ENCODE results near the gene FAM168B.
"Not testable (repeated sequence)": the region's sequence is repeated elsewhere in the genome, so short reads cannot be mapped to it uniquely, and the experiment has no call there.

Gene FAM168B

DNA sequence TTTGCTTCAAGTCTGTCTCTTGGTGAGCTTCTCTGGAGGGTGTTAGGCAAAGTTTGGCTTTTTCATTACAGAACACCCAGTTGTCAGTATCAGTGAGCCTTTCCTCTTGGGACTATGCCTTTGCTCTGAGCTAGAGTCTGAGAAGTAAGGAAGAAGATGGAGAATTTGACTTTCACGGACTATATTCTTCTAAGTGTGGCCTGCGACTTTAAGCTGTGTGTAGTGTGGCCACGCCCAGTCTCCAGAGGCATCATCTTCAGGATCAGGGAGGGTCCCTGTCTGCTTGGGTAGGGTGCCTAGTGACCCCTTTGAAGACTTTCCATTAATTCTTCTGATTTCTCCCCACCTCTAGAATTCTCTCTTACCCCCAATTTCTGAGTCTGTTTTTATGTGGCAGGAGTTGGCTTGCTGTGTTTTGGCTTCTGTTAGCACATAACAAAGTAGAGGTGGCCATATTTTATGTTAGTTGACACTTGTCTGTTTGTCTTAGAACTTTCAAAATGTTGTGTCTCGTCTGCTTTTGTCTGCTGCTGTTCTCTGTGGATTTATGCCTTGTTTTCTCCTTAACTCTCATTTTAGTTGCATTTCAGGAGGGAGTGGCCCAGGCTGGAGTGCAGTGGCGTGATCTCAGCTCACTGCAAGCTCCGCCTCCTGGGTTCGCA lies 20.4 kb upstream of the FAM168B start:
- DNase-seq (ENCODE audit: insufficient read length, low spot score): no peak
- no peak for FAIRE-seq
- TF ChIP-seq POLR2A (IDR thresholded peaks at IDR 0.05; ENCODE audit: low read depth, low read length): no peak

- DNase-seq (ENCODE audit: insufficient read length, low spot score) (no peak), FAIRE-seq (no peak)
- TF ChIP-seq POLR2A (IDR thresholded peaks at IDR 0.05; ENCODE audit: low read depth, low read length): no peak
Observed at GRCh38 chr2:131112529-131112928, 19.3 kb upstream of the FAM168B start.

DNA sequence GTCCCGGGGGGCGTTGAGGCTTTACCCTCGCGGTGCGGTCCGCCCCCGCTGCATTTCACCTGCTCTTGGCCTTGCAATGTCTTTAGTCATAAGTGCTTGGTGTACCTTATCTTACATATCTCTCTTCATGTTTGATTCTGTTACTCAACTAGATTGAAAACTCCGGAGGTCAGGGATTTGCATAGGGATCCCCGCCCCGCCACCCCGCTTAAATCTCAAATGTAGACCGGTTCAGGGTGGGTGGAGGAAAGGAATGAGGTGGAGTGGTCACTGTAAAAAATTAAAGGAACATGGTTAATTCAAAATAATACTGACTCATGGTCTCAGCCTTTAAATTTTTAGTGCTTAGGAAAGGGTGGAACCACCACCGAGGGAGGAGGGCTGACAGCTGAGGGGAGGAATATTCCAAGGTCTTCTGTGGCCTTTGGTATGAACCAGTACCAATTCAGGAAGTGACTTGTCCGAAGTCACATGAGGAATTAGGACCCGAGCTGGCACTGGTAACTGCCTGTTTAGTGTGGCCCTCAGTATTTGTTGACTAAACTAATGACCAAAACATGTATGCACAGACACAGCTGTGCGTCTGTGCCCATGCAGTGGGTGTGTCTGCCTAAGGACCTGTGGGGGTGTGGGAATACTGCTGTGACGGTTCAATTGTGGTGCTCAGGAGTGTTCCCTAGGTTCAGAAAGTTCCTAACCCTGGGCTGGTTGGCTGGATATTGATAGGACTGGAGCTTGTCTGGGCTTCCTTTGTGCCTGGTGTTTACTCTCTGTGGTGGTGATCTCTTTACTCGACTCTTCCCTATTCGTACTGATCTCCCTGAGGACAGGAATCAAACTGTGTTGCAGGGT lies 12.9 kb upstream of the FAM168B start:
- FAIRE-seq: peak; percentile 53
- TF ChIP-seq POLR2A (IDR thresholded peaks at IDR 0.05; ENCODE audit: low read depth, low read length): no peak; the same call in 1 of the 2 replicates
- no peak for DNase-seq (ENCODE audit: insufficient read length, low spot score)

GRCh38 chr2:131105156-131105949 lies 12.1 kb upstream of the FAM168B start, which contains the start of gene PLEKHB2:
Gene PLEKHB2 (plus strand): TSS chr2:131105336. CDS start chr2:131120942, 15,606 bp downstream.
- DNase-seq (ENCODE audit: insufficient read length, low spot score) (peak; percentile 89), FAIRE-seq (no peak)
- TF ChIP-seq POLR2A (IDR thresholded peaks at IDR 0.05; ENCODE audit: low read depth, low read length): peak; percentile 98

- TF ChIP-seq POLR2A (IDR thresholded peaks at IDR 0.05; ENCODE audit: low read depth, low read length): no peak
- peak; percentile 58 for DNase-seq (ENCODE audit: insufficient read length, low spot score)
- peak; percentile 64 for FAIRE-seq
Observed at GRCh38 chr2:131104487-131105155, 11.4 kb upstream of the FAM168B start.

DNA sequence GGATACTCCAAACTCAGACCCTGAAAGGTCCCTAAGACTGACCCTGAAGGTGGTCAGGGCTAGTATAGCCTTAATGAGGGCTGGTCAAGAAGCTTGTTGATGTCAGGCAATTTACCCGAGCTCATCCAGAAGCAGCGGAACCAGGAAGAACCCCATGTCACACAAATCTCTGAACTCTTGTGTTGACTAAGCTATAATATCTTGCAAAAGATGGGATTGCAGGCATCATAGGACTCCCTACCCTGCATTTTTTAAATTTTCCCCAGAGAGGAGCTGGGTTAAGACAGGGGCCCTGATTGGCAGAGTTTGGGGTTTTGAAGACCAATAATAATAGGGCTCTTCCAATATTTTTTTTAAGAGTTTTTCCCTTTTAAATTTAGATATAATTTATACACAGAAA lies 9.9 kb upstream of the FAM168B start:
- FAIRE-seq: no peak
- no peak for DNase-seq (ENCODE audit: insufficient read length, low spot score)
- no peak for TF ChIP-seq POLR2A (IDR thresholded peaks at IDR 0.05; ENCODE audit: low read depth, low read length)

GRCh38 chr2:131094463-131095281 lies 1.4 kb upstream of the FAM168B start:
- DNase-seq (ENCODE audit: insufficient read length, low spot score): no peak
- no peak for FAIRE-seq
- TF ChIP-seq POLR2A (IDR thresholded peaks at IDR 0.05; ENCODE audit: low read depth, low read length): no peak

GRCh38 chr2:131093696-131094462 lies 619 bp upstream of the FAM168B start:
- no peak for DNase-seq (ENCODE audit: insufficient read length, low spot score)
- FAIRE-seq: no peak
- TF ChIP-seq POLR2A (IDR thresholded peaks at IDR 0.05; ENCODE audit: low read depth, low read length): no peak

GRCh38 chr2:131092458-131093005 lies 728 bp downstream of the FAM168B start:
- FAIRE-seq: no peak
- no peak for DNase-seq (ENCODE audit: insufficient read length, low spot score)
- no peak for TF ChIP-seq POLR2A (IDR thresholded peaks at IDR 0.05; ENCODE audit: low read depth, low read length)

DNA sequence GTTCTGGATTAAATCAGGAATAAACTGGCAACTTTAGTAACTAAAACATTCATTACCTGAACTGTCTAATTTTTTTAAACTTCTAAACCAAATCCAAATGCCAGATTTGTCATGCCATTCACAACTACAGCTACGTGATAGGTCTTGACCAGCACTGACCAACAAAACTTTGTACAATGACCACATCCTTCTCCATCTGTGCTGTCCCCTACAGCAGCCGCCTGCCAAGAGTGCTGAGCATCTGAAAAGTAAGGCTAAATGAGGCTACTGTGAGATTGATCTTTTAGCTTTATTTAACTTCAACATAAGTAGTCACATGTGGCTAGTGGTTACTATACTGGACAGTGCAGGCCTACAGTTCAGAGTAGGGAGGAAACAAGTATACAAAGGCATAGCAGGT lies 7.6 kb downstream of the FAM168B start:
- DNase-seq (ENCODE audit: insufficient read length, low spot score) (no peak), FAIRE-seq (no peak)

DNA sequence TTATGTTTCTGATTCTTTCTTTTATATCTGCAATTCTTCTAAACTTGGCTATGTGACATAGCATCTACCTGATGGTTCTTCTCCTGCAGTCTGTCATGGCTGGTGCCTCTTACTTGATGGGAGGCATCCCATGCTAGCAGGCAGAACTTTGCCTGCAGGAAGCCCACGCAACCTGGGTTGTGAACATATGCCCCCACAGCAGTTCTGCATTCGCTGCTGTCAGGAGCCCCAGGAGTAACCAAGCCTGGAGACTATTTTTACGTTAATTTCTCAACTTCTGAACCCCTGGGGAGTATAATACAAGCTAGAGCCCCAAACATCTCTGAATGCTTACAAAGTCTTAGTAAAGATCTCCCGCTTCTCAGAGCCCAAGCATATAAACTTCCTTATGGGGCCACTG lies 12.1 kb downstream of the FAM168B start:
- no peak for TF ChIP-seq POLR2A (IDR thresholded peaks at IDR 0.05; ENCODE audit: low read depth, low read length)
- no peak for DNase-seq (ENCODE audit: insufficient read length, low spot score)
- FAIRE-seq: no peak

More for the DNA sequence above, 7.6 kb downstream of the FAM168B start:
- no peak for TF ChIP-seq POLR2A (IDR thresholded peaks at IDR 0.05; ENCODE audit: low read depth, low read length)

DNA sequence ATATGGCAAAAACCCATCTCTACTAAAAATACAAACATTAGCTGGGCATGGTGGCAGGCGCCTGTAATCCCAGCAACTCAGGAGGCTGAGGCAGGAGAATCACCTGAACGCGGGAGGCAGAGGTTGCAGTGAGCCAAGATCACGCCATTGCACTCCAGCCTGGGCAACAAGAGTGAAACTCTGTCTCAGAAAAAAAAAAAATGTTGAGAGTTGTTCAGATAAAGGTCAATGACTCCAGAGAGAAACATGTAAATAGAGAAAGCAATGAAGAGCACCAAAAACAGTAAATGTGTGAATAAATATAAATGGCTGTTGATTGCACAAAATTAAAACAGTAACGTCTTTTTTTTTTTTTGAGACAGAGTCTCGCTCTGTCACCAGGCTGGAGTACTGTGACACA lies 13.3 kb downstream of the FAM168B start:
- not testable (repeated sequence) for DNase-seq (ENCODE audit: insufficient read length, low spot score); FAIRE-seq

Measured in H54 (cell line).